HFF-Myc (cell line): ENCODE data around the gene SCFD2.

Source experiments
- DNase-seq: peaks from one replicate; pipeline ENCODE4 v3.0.0-alpha.2; 2011; ENCODE audit warnings: low read depth; ENCODE audit errors: extremely low read depth
- H3K4me3 ChIP-seq: replicated peaks from 2 replicates; pipeline ENCODE4 v1.5.1; 2011; ENCODE audit warnings: low read depth, mild to moderate bottlenecking, control low read depth, low read length
- CTCF ChIP-seq: IDR thresholded peaks from 2 replicates; pipeline ENCODE4 v1.5.1; 2012; ENCODE audit warnings: mild to moderate bottlenecking, low read depth, low read length, control low read depth; ENCODE audit errors: missing control alignments

The SCFD2 gene

GRCh38 chr4:52870225-52870624 is 495.6 kb downstream of the SCFD2 start:
- no peak overlapping the region for H3K4me3 ChIP-seq
- no peak for DNase-seq
- TF ChIP-seq CTCF = no peak

- no peak for TF ChIP-seq CTCF
- no peak overlapping the region for H3K4me3 ChIP-seq
- no peak for DNase-seq
Measured at GRCh38 chr4:52869656-52870055, 496.2 kb downstream of the SCFD2 start.

- TF ChIP-seq CTCF = no peak
- no peak overlapping the region for H3K4me3 ChIP-seq
- peak; percentile 36 for DNase-seq
Measured at GRCh38 chr4:52869196-52869595, 496.7 kb downstream of the SCFD2 start.

GRCh38 chr4:52868133-52868532 is 497.7 kb downstream of the SCFD2 start:
- H3K4me3 ChIP-seq = no peak overlapping the region
- no peak for DNase-seq
- TF ChIP-seq CTCF = no peak

- no peak overlapping the region for H3K4me3 ChIP-seq
- DNase-seq = no peak
- no peak for TF ChIP-seq CTCF
Measured at GRCh38 chr4:52867163-52867562, 498.7 kb downstream of the SCFD2 start.

GRCh38 chr4:52866734-52867133 is 499.1 kb downstream of the SCFD2 start:
- no peak for DNase-seq
- H3K4me3 ChIP-seq = no peak overlapping the region
- no peak for TF ChIP-seq CTCF

GRCh38 chr4:52865300-52865699 is 500.6 kb downstream of the SCFD2 start:
- no peak for TF ChIP-seq CTCF
- no peak for DNase-seq
- no peak overlapping the region for H3K4me3 ChIP-seq
